Mononuclear cell (primary cell): Measurements from ENCODE around the gene NR2C2. TPM values are rescaled to one million over a fixed set of nuclear protein-coding genes. Genes with fewer than 3 reads are reported as not detected.

ENCODE experiments used
- H3K27me3 ChIP-seq: 2 replicates; pipeline ENCODE4 v1.6.0; 2011; ENCODE audit warnings: low read length, control low read depth; ENCODE audit not compliant: insufficient read depth
- H3K4me1 ChIP-seq: 2 replicates; pipeline ENCODE4 v1.5.1; 2011; ENCODE audit warnings: mild to moderate bottlenecking, low read length, control low read depth; ENCODE audit not compliant: insufficient read depth
- H3K4me3 ChIP-seq: 2 replicates; pipeline ENCODE4 v1.5.1; 2011; ENCODE audit warnings: mild to moderate bottlenecking, low read length, moderate library complexity
- H3K9me3 ChIP-seq: 2 replicates; pipeline ENCODE4 v1.5.1; 2011; ENCODE audit warnings: low read depth, mild to moderate bottlenecking, control low read depth, low read length
- total RNA-seq: library from RNA; depleted of rRNA; stranded (reverse); fragments of >200 nt; gene quantifications from one replicate; pipeline ENCODE4 v1.2.3, GENCODE V29; 2012

Gene NR2C2
- total RNA-seq, 1 donor: 24.9 TPM

DNA sequence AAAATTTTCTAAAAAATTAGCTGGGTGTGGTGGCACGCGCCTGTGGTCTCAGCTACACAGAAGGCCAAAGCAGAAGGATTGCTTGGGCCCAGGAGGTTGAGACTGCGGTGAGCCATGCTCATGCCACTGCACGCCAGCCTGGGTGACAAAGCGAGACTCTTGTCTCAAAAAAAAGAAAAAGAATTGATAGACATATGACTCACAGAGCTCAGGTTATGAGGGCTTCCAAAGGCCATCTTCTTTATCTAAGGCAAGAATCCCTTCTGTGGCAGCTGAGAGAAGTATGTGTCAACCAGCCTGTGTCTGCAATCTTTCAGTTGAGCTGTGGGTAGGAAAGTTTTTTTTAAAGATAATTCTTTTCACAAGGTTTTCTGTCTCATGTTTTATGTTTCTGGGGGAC, 63.8 kb downstream of the NR2C2 start:
- Histone ChIP-seq H3K4me1 (no peaks in the 10 kb centered on the region), H3K4me3 (no peak overlapping the region), H3K27me3 (no peaks in the 10 kb centered on the region), H3K9me3 (no peaks in the 10 kb centered on the region)

DNA sequence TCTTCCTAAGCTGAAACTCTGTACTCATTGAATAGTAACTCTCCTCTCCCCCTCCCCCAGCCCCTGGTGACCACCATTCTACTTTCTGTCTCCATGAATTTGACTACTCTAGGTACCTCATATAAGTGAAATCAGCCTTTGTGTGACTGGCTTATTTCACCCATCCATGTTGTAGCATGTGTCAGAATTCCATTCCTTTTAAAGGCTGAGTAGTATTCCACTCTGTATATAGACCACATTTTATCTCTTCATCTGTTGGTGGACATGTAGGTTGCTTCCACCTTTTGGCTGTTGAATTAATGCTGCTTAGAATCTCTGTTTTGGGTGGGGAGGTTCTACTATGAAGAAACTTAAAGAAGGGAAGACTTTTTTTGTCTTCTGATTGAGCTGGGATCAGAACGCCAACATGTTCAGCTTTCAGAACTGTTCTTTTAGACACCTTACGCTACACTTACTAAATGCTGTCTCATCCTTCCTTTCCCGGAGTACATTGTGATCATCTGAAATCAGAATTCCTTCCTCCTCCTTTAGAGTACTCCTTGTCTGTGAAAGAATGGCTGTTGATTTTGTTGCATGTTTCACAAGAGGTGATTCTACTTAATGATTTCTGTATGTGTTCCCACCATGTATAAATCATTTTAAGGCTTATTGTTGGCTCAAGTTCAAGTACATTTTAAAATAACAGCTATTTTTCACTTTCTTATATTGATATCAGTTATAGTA, 67.4 kb downstream of the NR2C2 start:
- Histone ChIP-seq H3K27me3 (no peaks in the 10 kb centered on the region), H3K4me3 (no peak overlapping the region), H3K4me1 (no peaks in the 10 kb centered on the region), H3K9me3 (no peaks in the 10 kb centered on the region)

DNA sequence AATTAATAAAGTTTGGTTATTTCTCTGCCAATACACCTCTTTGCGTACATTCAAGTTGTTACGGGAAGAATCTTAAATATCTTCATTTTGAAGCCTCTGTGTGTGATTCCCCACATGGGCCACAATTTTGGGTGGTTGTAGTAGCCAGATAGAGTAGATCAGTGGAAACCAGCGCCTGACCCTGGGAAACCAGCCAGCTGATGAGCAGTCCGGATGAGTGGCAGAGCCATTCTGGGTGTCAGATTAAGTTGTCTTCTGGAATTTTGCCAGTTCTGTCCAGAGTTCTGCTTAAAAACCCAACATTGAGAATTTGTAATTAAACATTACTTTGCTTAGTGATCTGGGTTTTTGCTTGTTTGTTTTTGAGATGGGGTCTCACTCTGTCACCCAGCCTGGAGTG, 68.1 kb downstream of the NR2C2 start:
- Histone ChIP-seq H3K4me1 (no peaks in the 10 kb centered on the region), H3K4me3 (no peak overlapping the region), H3K9me3 (no peaks in the 10 kb centered on the region), H3K27me3 (no peaks in the 10 kb centered on the region)

GRCh38 chr3:15017191-15017590, 69.8 kb downstream of the NR2C2 start:
- no peaks in the 10 kb centered on the region for H3K9me3 ChIP-seq
- H3K4me1 ChIP-seq: no peaks in the 10 kb centered on the region
- H3K4me3 ChIP-seq: no peak overlapping the region
- H3K27me3 ChIP-seq: no peaks in the 10 kb centered on the region

- H3K9me3 ChIP-seq: no peaks in the 10 kb centered on the region
- no peak overlapping the region for H3K4me3 ChIP-seq
- H3K27me3 ChIP-seq: no peaks in the 10 kb centered on the region
- no peaks in the 10 kb centered on the region for H3K4me1 ChIP-seq
Measured at GRCh38 chr3:15023249-15023648, 75.9 kb downstream of the NR2C2 start.

DNA sequence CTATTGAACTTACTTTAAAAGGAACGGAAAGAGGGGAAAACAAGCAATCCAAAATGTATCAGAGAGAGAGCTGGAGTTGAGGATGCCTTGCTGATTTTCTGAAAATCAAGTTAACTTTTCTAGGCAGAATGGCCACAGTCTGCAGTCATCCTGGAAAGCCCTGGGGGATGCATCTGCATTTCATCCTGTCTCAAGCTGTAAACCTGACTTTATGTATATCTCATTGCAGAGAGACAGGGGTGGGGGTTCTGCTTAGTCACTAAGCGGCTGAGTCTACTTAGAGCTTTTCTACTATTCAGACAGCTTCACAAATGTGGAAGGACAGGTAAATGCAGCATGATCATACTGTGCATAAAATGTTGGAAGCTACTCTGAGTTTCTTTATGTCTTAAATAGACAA, 76.3 kb downstream of the NR2C2 start:
- Histone ChIP-seq H3K4me3 (no peak overlapping the region), H3K4me1 (no peaks in the 10 kb centered on the region), H3K9me3 (no peaks in the 10 kb centered on the region), H3K27me3 (no peaks in the 10 kb centered on the region)

DNA sequence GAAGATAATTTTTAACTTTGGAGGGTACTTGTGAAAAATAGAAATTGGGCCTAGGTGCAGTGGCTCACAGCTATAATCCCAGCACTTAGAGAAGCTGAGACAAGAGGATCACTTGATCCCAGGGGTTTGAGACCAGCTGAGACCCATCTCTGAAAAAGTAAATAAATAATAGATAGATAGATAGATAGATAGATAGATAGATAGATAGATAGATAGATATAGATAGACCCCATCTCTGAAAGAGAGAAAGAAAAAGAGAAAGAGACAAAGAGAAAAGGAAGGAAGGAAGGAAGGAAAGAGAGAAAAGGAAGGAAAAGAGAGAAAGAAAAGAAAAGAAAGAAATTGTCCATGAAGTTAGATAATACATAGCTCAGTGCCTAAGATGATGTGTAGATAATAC, 82.2 kb downstream of the NR2C2 start:
- Histone ChIP-seq H3K27me3 (no peaks in the 10 kb centered on the region), H3K4me1 (no peaks in the 10 kb centered on the region), H3K4me3 (no peak overlapping the region), H3K9me3 (no peaks in the 10 kb centered on the region)

DNA sequence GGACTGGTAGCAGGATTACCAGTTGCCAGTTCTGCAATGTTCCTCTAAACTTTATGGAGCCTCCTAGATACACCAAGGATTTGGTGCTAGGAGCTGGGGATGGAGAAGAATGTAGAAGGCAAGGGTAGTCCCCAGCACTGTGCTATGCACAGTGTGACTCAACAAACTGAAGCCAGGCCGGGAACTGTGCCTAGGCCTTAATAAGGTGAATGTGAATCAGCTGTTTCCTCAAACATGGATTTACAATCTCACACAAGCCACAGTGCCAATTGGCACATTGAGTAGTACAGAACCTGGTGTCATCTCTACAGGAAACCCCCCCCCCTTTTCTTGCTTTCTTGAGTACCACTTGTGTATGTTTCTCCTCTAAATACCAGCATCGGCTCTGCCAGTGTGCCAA, 85.3 kb downstream of the NR2C2 start:
- Histone ChIP-seq H3K9me3 (no peaks in the 10 kb centered on the region), H3K4me1 (no peaks in the 10 kb centered on the region), H3K4me3 (no peak overlapping the region), H3K27me3 (no peaks in the 10 kb centered on the region)

- Histone ChIP-seq H3K4me3 (no peak overlapping the region), H3K4me1 (no peaks in the 10 kb centered on the region), H3K27me3 (no peaks in the 10 kb centered on the region), H3K9me3 (no peaks in the 10 kb centered on the region)
Measured at GRCh38 chr3:15033103-15033502, 85.7 kb downstream of the NR2C2 start.

GRCh38 chr3:15038306-15038705, 90.9 kb downstream of the NR2C2 start:
- no peak overlapping the region for H3K4me3 ChIP-seq
- no peaks in the 10 kb centered on the region for H3K4me1 ChIP-seq
- H3K27me3 ChIP-seq: no peaks in the 10 kb centered on the region
- no peaks in the 10 kb centered on the region for H3K9me3 ChIP-seq

DNA sequence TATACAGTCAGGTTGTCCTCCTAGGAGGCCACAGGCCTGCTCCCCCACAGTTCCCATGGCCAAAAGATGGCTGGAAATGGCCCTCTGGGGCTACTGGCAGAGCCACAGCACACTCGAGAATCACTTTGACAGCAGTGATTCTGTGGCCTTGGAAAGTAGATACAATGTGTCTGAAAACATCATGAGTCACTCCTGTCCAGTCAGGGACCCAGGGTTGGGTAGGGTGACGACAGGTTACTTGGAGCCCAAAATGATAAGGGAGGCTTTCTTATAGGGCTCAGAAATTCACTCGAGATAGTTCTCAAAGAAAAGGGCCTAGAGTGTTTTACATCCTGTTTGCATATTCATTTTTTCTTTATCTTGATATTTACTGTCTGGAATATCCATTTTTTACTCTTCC, 93.5 kb downstream of the NR2C2 start:
- no peaks in the 10 kb centered on the region for H3K27me3 ChIP-seq
- no peak overlapping the region for H3K4me3 ChIP-seq
- H3K9me3 ChIP-seq: no peaks in the 10 kb centered on the region
- H3K4me1 ChIP-seq: no peaks in the 10 kb centered on the region

DNA sequence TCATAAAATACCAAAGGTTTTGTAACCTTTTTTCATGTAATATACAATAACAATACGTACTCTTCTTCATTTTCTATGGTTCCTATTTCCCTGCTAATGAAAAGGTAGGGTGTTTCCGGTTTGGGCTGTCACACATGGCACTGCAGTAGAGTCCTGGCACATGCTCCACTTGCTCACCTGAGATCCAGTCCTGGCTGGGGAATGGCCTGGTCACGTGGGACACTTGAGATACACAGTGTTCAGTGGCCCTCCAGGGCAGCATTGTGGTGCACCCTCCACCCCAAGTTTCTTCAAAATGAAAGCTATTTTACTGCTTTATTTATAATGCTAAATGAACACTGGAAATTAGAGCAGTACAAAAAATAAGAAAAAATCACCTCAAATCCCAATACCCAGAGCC, 94.6 kb downstream of the NR2C2 start:
- Histone ChIP-seq H3K4me1 (no peaks in the 10 kb centered on the region), H3K27me3 (no peaks in the 10 kb centered on the region), H3K4me3 (no peak overlapping the region), H3K9me3 (no peaks in the 10 kb centered on the region)

DNA sequence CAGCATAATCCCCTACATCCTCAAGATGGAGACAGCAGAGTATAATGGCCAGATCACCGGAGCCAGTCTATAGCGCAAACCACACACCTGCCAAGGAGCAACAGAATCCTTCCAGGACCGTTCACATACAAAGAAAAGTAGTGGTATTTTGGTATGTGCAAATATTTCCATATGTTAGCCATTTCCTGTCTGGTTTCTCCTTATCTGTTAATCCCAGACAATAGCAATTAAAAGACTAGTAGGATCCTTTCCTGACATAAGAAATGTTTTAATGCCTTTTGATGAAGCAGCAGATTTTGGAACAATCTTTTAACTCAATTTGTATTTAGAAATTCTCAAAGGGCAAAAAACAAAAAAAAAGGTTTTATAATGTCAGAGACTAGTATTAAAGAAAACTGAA, 95.6 kb downstream of the NR2C2 start:
- no peak overlapping the region for H3K4me3 ChIP-seq
- no peaks in the 10 kb centered on the region for H3K27me3 ChIP-seq
- no peaks in the 10 kb centered on the region for H3K9me3 ChIP-seq
- H3K4me1 ChIP-seq: no peaks in the 10 kb centered on the region

GRCh38 chr3:15043408-15044171, 96.2 kb downstream of the NR2C2 start:
- H3K27me3 ChIP-seq: no peaks in the 10 kb centered on the region
- no peaks in the 10 kb centered on the region for H3K9me3 ChIP-seq
- H3K4me1 ChIP-seq: no peaks in the 10 kb centered on the region
- no peak overlapping the region for H3K4me3 ChIP-seq

- H3K4me3 ChIP-seq: no peak overlapping the region
- H3K27me3 ChIP-seq: no peaks in the 10 kb centered on the region
- no peaks in the 10 kb centered on the region for H3K4me1 ChIP-seq
- H3K9me3 ChIP-seq: no peaks in the 10 kb centered on the region
Measured at GRCh38 chr3:15044326-15044725, 96.9 kb downstream of the NR2C2 start.

DNA sequence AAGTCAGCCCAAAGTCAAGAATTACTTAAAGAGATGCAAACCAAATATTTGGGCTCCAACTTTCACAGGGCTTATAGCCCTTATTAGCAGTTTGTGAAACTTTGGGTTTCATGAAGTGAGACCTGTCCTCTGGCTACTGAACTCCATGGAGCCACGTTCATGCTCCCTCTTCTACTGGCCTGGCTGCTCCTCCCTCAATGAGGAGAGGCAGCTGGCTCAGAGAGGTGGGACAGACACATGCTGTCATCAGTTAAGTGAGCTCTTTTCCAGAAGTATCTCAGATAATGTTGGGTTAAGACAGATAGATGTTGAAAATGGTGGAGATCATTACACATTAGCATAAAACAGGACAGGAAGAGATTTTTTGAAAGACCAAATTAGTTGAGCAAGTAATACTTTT, 98.3 kb downstream of the NR2C2 start:
- Histone ChIP-seq H3K9me3 (no peaks in the 10 kb centered on the region), H3K27me3 (no peaks in the 10 kb centered on the region), H3K4me3 (no peak overlapping the region), H3K4me1 (no peaks in the 10 kb centered on the region)
